IMR-90 (cell line): Measurements from ENCODE around the gene ZBTB4. TPM values are rescaled to one million over a fixed set of nuclear protein-coding genes. Genes with fewer than 3 reads are reported as not detected.

Experiments
- ATAC-seq: fragments of 200-7000 bp; cut with Tn5 transposase; 2 replicates; pipeline ENCODE4 v1.9.1; 2020; ENCODE audit warnings: low read depth, mild to moderate bottlenecking, moderate library complexity
- BruUV-seq: library from RNA; stranded (reverse); fragments of 400-500 nt; replicated peaks from 2 replicates; lab custom pipeline; 2021; lab: Mats Ljungman, UMichigan
- CTCF ChIA-PET: fragments of 300-600 bp; formaldehyde crosslinking; extraction: SDS; loops from one replicate; lab custom pipeline; 2021; ENCODE audit warnings: antibody characterized with exemption; lab: Yijun Ruan, JAX
- POLR2A ChIA-PET: fragments of 300-600 bp; sonication (Branson Sonifier 250); formaldehyde crosslinking; loops from one replicate; lab custom pipeline; 2022; ENCODE audit warnings: antibody characterized with exemption; ENCODE audit not compliant: unreplicated experiment; lab: Charles Lee
- DNase-seq: peaks from one replicate; pipeline ENCODE4 v3.0.0; 2013
- H2AFZ ChIP-seq: replicated peaks from 2 replicates; pipeline ENCODE3; 2013; ENCODE audit warnings: low read length, mild to moderate bottlenecking; ENCODE audit not compliant: poor library complexity
- H2AK5ac ChIP-seq: 2 replicates; pipeline ENCODE4 v1.6.1; 2013; ENCODE audit warnings: low read depth, low read length, inconsistent platforms
- H2AK9ac ChIP-seq: replicated peaks from 2 replicates; pipeline ENCODE3; 2013; ENCODE audit warnings: mild to moderate bottlenecking, low read depth, low read length, moderate library complexity; ENCODE audit not compliant: poor library complexity
- H2BK120ac ChIP-seq: 2 replicates; pipeline ENCODE4 v1.6.1; 2013; ENCODE audit warnings: low read depth, low read length, inconsistent platforms
- H2BK15ac ChIP-seq: 3 replicates; pipeline ENCODE4 v1.6.1; 2013; ENCODE audit warnings: low read depth, low read length, inconsistent platforms
- H2BK20ac ChIP-seq: 2 replicates; pipeline ENCODE4 v1.6.1; 2013; ENCODE audit warnings: low read depth, mild to moderate bottlenecking, inconsistent platforms, low read length, moderate library complexity
- H2BK5ac ChIP-seq: 2 replicates; pipeline ENCODE4 v1.6.1; 2013; ENCODE audit warnings: mild to moderate bottlenecking, low read depth, low read length, inconsistent platforms; ENCODE audit not compliant: poor library complexity, severe bottlenecking
- H3K14ac ChIP-seq: replicated peaks from 2 replicates; pipeline ENCODE4 v1.6.1; 2013; ENCODE audit warnings: low read depth, low read length, inconsistent platforms
- H3K18ac ChIP-seq: 2 replicates; pipeline ENCODE4 v1.6.1; 2013; ENCODE audit warnings: low read depth, low read length, control low read depth
- H3K23ac ChIP-seq: 2 replicates; pipeline ENCODE4 v1.6.1; 2013; ENCODE audit warnings: low read depth, low read length, inconsistent platforms
- H3K27ac ChIP-seq: 2 replicates; pipeline ENCODE4 v1.5.1; 2013; ENCODE audit warnings: mild to moderate bottlenecking, control low read depth, low read length; ENCODE audit not compliant: insufficient read depth
- H3K27me3 ChIP-seq: 2 replicates; pipeline ENCODE4 v1.6.1; 2013; ENCODE audit warnings: low read length; ENCODE audit not compliant: control insufficient read depth, insufficient read depth
- H3K36me3 ChIP-seq: 2 replicates; pipeline ENCODE4 v1.6.1; 2013; ENCODE audit warnings: low read length, mixed read lengths; ENCODE audit not compliant: control insufficient read depth, insufficient read depth
- H3K4ac ChIP-seq: 2 replicates; pipeline ENCODE4 v1.6.1; 2013; ENCODE audit warnings: low read depth, low read length, inconsistent platforms
- H3K4me1 ChIP-seq: 2 replicates; pipeline ENCODE4 v1.6.1; 2013; ENCODE audit warnings: low read length, mixed read lengths; ENCODE audit not compliant: control insufficient read depth, insufficient read depth
- H3K4me2 ChIP-seq: 2 replicates; pipeline ENCODE4 v1.6.1; 2013; ENCODE audit warnings: low read depth, mild to moderate bottlenecking, control low read depth, low read length, moderate library complexity
- H3K4me3 ChIP-seq: 2 replicates; pipeline ENCODE4 v1.5.1; 2013; ENCODE audit warnings: low read depth, mild to moderate bottlenecking, control low read depth, low read length, moderate library complexity; ENCODE audit not compliant: insufficient read depth
- H3K56ac ChIP-seq: 2 replicates; pipeline ENCODE4 v1.6.1; 2013; ENCODE audit warnings: low read length, inconsistent platforms; ENCODE audit not compliant: insufficient read depth; ENCODE audit errors: extremely low read depth
- H3K79me1 ChIP-seq, 2 experiments: 2 replicates each; pipeline ENCODE4 v1.6.1; 2013; ENCODE audit warnings: low read length in 2 of 2, inconsistent platforms in 1 of 2, low read depth in 1 of 2
- H3K9ac ChIP-seq: 2 replicates; pipeline ENCODE4 v1.6.1; 2013; ENCODE audit warnings: low read depth, low read length, control low read depth
- H3K9me1 ChIP-seq: 2 replicates; pipeline ENCODE4 v1.6.1; 2013; ENCODE audit warnings: low read length, inconsistent platforms; ENCODE audit not compliant: insufficient read depth
- H3K9me3 ChIP-seq: 2 replicates; pipeline ENCODE4 v1.6.1; 2013; ENCODE audit warnings: low read length; ENCODE audit not compliant: control insufficient read depth, insufficient read depth
- H4K20me1 ChIP-seq: 2 replicates; pipeline ENCODE4 v1.6.1; 2013; ENCODE audit warnings: low read length, inconsistent platforms; ENCODE audit not compliant: insufficient read depth
- H4K5ac ChIP-seq: 2 replicates; pipeline ENCODE4 v1.6.1; 2013; ENCODE audit warnings: mild to moderate bottlenecking, low read depth, low read length, control low read depth
- H4K8ac ChIP-seq, 2 experiments: 2 replicates each; pipeline ENCODE4 v1.6.1; 2013; ENCODE audit warnings: low read depth in 2 of 2, low read length in 2 of 2, control low read depth in 1 of 2, inconsistent platforms in 1 of 2
- H4K91ac ChIP-seq: 2 replicates; pipeline ENCODE4 v1.6.1; 2013; ENCODE audit warnings: low read depth, low read length, inconsistent platforms; ENCODE audit not compliant: insufficient read depth
- CTCF ChIP-seq: conservative IDR thresholded peaks from 2 replicates; pipeline ENCODE4 v1.5.1; 2012; ENCODE audit warnings: mild to moderate bottlenecking, low read depth, low read length, improper control_type of control experiment
- FOS ChIP-seq: fragments of 150-350 bp; IDR thresholded peaks from 2 replicates; pipeline ENCODE4 v1.6.1; 2016; ENCODE audit warnings: low read depth, low read length
- MAFK ChIP-seq: IDR thresholded peaks from 2 replicates; pipeline ENCODE4 v1.6.1; 2012; ENCODE audit warnings: low read depth, low read length, improper control_type of control experiment
- MAZ ChIP-seq: IDR thresholded peaks from 2 replicates; pipeline ENCODE4 v1.6.1; 2012; ENCODE audit warnings: low read depth, mild to moderate bottlenecking, low read length, improper control_type of control experiment, moderate library complexity, borderline replicate concordance
- MXI1 ChIP-seq: IDR thresholded peaks from 2 replicates; pipeline ENCODE4 v1.6.1; 2012; ENCODE audit warnings: low read depth, mild to moderate bottlenecking, low read length, moderate library complexity, borderline replicate concordance
- NFE2L2 ChIP-seq: fragments of 150-350 bp; IDR thresholded peaks from 2 replicates; pipeline ENCODE4 v1.6.1; 2016; ENCODE audit warnings: low read depth, mild to moderate bottlenecking, low read length
- RFX5 ChIP-seq: IDR thresholded peaks from 2 replicates; pipeline ENCODE4 v1.8.0; 2012; ENCODE audit warnings: low read depth, mild to moderate bottlenecking, low read length, moderate library complexity
- USF2 ChIP-seq: fragments of 150-350 bp; IDR thresholded peaks from 2 replicates; pipeline ENCODE4 v1.6.1; 2017; ENCODE audit warnings: mild to moderate bottlenecking, antibody characterized with exemption, low read length, low read depth
- WGBS, 2 experiments: methylation state at CpG; one replicate each; pipeline versions ENCODE4 v1.1.5 to v1.1.7; 2013; ENCODE audit warnings: missing lambda C conversion rate in 2 of 2; ENCODE audit not compliant: insufficient read length in 1 of 2; ENCODE audit errors: extremely low coverage in 2 of 2; 5-methylcytosine and 5-hydroxymethylcytosine counted together
- dilution Hi-C: fragments of 300-500 bp; cut with HindIII; formaldehyde crosslinking; loops from one replicate; pipeline ENCODE4 v1.14.3; 2018; ENCODE audit warnings: low sequenced_read_pairs; ENCODE audit not compliant: unreplicated experiment
- in situ Hi-C: fragments of 300-500 bp; cut with MboI; formaldehyde crosslinking; loops from 3 replicates; pipeline ENCODE4 v1.14.3; 2019; ENCODE audit warnings: low sequenced_read_pairs, inconsistent platforms, mixed read lengths
- intact Hi-C: fragments of 100-400 bp; cut with micrococcal nuclease; formaldehyde crosslinking; loops from 2 replicates; pipeline ENCODE4 v1.10.0; 2022
- polyA plus RNA-seq, 3 experiments: library from polyadenylated mRNA; depleted of rRNA; stranded (reverse); fragments of >200 nt; gene quantifications; 2 replicates each; pipeline ENCODE4 v1.2.3, GENCODE V29; 2012; ENCODE audit warnings: low replicate concordance in 1 of 3
- total RNA-seq: library from RNA; depleted of rRNA; stranded (reverse); fragments of >200 nt; gene quantifications from 2 replicates; pipeline ENCODE4 v1.2.3, GENCODE V29; 2012
- TF ChIP-seq, protein P1 (sequence below): fragments of 150-350 bp; IDR thresholded peaks from 2 replicates; pipeline ENCODE4 v1.6.1; 2016; ENCODE audit warnings: low read depth, mild to moderate bottlenecking, low read length, moderate library complexity, borderline replicate concordance

ZBTB4 gene
- total and polyA plus RNA-seq, 2 of the 4 experiments (the other 2 are of a cell fraction), result 6.3 to 20.3 TPM

- no peak overlapping the region for H3K9ac ChIP-seq
- peak overlapping the region; percentile 81 for H3K4me2 ChIP-seq
- 0 out of 2 replicates have a peak overlapping the region, but pooled peaks have one; percentile 45 for H2AK5ac ChIP-seq
- no peak overlapping the region for H3K4ac ChIP-seq
- H2BK5ac ChIP-seq, result no peak overlapping the region
- no peak overlapping the region for H2BK20ac ChIP-seq
- H2AFZ ChIP-seq, result peak overlapping the region; percentile 91
- ChIA-PET CTCF (interaction anchor here (0.6 to 1.4 kb wide), 2 partner anchors 9 to 14 kb away, joined by 3 to 6 read pairs; no protein-coding TSS in a partner anchor), POLR2A (no interaction called here)
- H4K20me1 ChIP-seq, result 0 out of 2 replicates have a peak, but pooled peaks cover 1% of the 10 kb centered on the region
- peak overlapping the region; percentile 32 for H3K4me3 ChIP-seq
- H3K27ac ChIP-seq, result no peak overlapping the region
- H4K5ac ChIP-seq, result no peak overlapping the region
- H4K8ac ChIP-seq, result peak overlapping the region in 1 of 2 experiments; percentile 36; a peak in 1 of 4 replicates
- 0 out of 2 replicates have a peak, but pooled peaks cover 8% of the 10 kb centered on the region for H3K9me1 ChIP-seq
- no peak overlapping the region for H3K56ac ChIP-seq
- no TSS peak for BruUV-seq
- H3K4me1 ChIP-seq, result peaks cover 17% of the 10 kb centered on the region
- in situ Hi-C loops, result no loop called here
- intact Hi-C loops, result no loop called here
- DNase-seq (no peak), ATAC-seq (peak; percentile 3)
- H3K23ac ChIP-seq, result no peak overlapping the region
- H3K27me3 ChIP-seq, result peaks cover 31% of the 10 kb centered on the region
- H2BK15ac ChIP-seq, result no peak overlapping the region; the same call in 2 of the 3 replicates
- WGBS, 2 experiments, result 10% methylated on average over 2 of the region's 16 CpGs; no CpG with 5 or more reads in 1 of the 2 experiments
- H2AK9ac ChIP-seq, result no peak overlapping the region
- no peak overlapping the region for H3K14ac ChIP-seq
- TF ChIP-seq MXI1 (no peak), RFX5 (no peak), NFE2L2 (no peak), CTCF (no peak), MAFK (no peak), FOS (no peak), MAZ (no peak), USF2 (no peak)
- TF ChIP-seq, protein P1, sequence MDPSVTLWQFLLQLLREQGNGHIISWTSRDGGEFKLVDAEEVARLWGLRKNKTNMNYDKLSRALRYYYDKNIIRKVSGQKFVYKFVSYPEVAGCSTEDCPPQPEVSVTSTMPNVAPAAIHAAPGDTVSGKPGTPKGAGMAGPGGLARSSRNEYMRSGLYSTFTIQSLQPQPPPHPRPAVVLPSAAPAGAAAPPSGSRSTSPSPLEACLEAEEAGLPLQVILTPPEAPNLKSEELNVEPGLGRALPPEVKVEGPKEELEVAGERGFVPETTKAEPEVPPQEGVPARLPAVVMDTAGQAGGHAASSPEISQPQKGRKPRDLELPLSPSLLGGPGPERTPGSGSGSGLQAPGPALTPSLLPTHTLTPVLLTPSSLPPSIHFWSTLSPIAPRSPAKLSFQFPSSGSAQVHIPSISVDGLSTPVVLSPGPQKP, result no peak
- no peak overlapping the region for H3K18ac ChIP-seq
- no peak overlapping the region for H2BK120ac ChIP-seq
- no peaks in the 10 kb centered on the region for H3K9me3 ChIP-seq
- H3K36me3 ChIP-seq, result no peaks in the 10 kb centered on the region
- H3K79me1 ChIP-seq, result no peaks in the 10 kb centered on the region
- H4K91ac ChIP-seq, result no peak overlapping the region
- dilution Hi-C loops, result no loop called here
These were observed 33.8 kb downstream of the ZBTB4 start for GRCh38 chr17:7445619-7445968.
